ENCODE data around the gene RBM15.

RBM15 gene

GRCh38 chr1:110321846-110322245 is 17.3 kb upstream of the RBM15 start:
- DNase-seq: no peak

DNA sequence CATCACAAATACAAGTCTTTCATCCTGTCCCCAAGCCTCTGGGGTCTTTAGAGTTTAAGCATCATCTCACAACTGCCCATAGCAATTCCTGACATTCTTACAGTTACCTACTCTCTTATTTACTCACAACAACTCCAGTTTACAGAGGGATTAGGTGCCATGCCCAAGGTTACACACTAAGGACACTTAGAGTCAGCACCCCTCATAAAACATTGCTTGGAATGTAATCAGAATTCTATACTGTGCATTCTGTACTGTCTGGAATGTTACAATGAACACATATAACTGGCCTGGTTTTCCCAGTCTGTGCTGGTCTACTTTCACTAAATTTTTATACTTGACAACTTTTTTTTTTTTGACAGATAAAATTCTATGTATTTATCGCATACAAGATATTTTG is 14.5 kb upstream of the RBM15 start:
- DNase-seq: no peak

GRCh38 chr1:110326826-110327225 is 12.4 kb upstream of the RBM15 start:
- no peak for DNase-seq

DNA sequence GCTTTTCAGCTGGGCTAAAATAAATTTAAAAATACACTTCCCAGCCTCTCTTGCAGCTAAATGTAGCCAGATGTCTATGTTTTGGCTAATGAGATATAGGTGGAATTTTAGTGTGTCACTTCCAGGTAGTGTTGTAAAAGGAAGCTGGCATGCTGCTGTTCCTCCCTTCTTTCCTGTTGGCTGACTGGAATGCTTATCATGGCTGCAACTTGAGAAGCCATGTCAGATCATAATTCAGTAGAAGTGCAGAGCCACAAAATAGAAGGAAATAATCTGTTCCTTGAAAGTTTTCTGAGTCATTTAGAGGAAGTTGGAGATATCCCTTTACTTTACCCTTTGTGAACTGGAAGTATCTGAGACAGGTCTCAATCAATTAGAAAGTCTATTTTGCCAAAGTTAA is 10.9 kb upstream of the RBM15 start:
- DNase-seq: no peak

- DNase-seq: no peak
Observed at GRCh38 chr1:110328700-110329099, 10.5 kb upstream of the RBM15 start.

DNA sequence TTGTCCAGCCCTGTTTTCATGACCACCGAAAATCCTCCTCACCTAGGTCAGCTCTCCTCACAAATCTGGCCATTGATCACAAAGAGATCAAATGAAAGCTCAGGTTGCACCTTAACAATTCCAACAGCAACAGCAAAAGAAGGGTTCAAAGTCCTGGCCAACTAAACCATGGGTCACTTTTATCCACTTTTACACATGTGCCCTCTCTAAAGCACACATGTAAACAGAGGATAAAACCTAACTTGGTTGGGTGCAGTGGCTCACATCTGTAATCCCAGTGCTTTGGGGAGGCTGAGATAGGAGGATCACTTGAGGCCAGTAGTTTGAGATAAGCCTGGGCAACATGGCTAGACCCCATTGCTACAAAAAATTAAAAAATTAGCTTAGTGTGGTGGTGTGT is 3.9 kb upstream of the RBM15 start:
- no peak for DNase-seq

DNA sequence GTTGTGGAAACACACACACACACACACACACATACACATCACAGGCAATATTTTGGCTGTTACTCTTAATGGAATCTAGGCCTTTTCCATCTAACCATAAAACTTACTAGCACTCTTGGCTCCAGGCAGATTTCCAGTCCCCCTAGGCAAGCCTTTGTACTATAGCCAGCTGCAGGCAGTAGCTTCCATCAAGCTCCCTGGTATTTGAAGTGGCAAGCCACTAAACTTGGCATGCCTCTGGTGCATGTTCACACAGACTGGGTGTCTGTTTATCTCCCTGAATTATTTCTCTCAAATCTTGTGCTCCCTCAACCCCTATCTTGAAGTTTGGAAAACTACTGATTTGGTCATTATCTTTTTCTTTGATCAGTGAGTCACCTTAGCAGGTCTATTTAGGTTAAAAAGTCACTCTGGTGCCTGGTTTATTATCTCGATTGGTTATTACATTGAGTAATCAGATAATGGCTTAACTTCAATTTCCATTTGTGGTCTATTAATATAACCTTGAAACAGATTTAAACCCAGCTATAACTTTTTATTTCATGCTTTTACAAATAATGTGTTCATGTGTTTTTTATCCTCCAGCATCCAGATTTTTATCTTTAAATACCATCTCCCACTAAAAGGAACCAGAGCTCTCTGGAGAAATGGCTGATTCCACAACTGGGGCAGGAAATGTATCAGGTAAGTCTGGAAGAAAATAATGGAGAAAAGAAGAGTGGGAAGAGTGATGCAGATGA is 2.7 kb upstream of the RBM15 start:
- DNase-seq: no peak

DNA sequence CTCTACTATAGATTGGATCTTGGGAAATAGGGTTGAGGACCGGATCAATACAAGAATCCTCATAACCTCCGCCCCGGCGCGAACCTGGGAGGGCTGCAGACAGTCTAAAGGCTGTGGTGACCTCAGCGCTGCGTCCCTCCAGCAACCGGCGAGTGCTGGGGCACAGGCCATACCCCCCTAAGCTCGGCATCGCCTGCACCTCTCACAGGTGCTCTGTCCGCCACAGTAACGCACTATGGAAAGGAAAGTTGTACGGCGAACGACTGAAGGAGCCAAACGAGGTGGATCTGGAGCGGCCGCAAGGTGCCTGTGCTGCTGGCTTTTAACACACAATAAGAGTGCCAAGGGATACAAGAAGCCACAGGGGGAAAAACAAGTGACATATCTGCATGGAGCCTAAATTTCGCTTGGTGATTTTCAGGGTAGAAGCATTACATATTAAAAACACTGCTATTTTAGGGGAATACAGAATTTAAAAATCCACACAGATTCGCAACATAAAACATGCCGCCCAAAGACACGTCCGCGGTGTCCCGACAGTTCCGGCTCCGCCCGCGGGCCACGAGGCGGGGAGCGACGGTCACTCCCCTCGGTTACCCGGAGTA is 1.4 kb upstream of the RBM15 start:
- DNase-seq: no peak

DNA sequence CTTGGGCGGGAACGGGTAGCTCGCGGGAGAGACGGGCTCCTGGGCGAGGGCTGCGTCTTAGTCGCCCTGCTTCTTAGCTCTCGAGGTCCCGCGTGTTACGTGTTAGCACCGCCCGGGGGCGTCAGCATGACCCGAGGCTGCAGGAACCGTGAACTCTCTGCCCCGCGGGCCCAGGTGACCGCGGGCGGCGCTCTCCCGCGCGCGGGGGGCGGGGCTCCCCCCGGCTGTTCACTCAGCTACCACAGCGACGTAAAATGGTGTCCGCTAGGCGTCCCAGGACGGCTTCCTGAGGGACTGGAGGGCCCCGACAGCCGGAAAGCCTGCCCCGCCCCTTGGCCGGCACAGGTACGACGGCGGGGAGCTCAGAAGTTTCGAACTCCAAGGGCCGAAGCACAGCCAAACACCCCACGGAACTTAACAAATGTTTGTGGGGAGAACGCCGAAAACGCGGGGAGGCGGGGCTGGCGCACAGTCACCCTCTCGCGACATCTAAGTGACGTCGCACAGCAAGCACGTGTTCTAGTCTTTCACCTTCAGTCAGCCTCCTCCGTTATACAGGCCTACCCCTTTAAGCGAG is 780 bp upstream of the RBM15 start:
- peak; percentile 91 for DNase-seq

DNA sequence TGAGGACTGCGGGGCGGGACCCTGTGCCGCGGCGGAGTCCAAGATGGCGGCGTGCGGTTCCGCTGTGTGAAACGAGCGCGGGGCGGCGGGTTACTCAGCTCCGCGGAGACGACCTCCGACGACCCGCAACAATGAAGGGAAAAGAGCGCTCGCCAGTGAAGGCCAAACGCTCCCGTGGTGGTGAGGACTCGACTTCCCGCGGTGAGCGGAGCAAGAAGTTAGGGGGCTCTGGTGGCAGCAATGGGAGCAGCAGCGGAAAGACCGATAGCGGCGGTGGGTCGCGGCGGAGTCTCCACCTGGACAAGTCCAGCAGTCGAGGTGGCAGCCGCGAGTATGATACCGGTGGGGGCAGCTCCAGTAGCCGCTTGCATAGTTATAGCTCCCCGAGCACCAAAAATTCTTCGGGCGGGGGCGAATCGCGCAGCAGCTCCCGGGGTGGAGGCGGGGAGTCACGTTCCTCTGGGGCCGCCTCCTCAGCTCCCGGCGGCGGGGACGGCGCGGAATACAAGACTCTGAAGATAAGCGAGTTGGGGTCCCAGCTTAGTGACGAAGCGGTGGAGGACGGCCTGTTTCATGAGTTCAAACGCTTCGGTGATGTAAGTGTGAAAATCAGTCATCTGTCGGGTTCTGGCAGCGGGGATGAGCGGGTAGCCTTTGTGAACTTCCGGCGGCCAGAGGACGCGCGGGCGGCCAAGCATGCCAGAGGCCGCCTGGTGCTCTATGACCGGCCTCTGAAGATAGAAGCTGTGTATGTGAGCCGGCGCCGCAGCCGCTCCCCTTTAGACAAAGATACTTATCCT is 430 bp downstream of the RBM15 start:
- DNase-seq: no peak

DNA sequence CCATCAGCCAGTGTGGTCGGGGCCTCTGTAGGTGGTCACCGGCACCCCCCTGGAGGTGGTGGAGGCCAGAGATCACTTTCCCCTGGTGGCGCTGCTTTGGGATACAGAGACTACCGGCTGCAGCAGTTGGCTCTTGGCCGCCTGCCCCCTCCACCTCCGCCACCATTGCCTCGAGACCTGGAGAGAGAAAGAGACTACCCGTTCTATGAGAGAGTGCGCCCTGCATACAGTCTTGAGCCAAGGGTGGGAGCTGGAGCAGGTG is 961 bp downstream of the RBM15 start:
- DNase-seq: no peak

DNA sequence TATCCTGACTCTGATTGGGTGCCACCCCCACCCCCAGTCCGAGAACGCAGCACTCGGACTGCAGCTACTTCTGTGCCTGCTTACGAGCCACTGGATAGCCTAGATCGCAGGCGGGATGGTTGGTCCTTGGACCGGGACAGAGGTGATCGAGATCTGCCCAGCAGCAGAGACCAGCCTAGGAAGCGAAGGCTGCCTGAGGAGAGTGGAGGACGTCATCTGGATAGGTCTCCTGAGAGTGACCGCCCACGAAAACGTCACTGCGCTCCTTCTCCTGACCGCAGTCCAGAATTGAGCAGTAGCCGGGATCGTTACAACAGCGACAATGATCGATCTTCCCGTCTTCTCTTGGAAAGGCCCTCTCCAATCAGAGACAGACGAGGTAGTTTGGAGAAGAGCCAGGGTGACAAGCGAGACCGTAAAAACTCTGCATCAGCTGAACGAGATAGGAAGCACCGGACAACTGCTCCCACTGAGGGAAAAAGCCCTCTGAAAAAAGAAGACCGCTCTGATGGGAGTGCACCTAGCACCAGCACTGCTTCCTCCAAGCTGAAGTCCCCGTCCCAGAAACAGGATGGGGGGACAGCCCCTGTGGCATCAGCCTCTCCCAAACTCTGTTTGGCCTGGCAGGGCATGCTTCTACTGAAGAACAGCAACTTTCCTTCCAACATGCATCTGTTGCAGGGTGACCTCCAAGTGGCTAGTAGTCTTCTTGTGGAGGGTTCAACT is 2.1 kb downstream of the RBM15 start:
- no peak for DNase-seq

DNA sequence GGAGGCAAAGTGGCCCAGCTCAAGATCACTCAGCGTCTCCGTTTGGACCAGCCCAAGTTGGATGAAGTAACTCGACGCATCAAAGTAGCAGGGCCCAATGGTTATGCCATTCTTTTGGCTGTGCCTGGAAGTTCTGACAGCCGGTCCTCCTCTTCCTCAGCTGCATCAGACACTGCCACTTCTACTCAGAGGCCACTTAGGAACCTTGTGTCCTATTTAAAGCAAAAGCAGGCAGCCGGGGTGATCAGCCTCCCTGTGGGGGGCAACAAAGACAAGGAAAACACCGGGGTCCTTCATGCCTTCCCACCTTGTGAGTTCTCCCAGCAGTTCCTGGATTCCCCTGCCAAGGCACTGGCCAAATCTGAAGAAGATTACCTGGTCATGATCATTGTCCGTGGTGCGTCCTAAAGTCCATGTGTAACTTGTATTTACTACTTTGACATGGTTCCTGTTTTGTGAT is 2.7 kb downstream of the RBM15 start:
- no peak for DNase-seq

DNA sequence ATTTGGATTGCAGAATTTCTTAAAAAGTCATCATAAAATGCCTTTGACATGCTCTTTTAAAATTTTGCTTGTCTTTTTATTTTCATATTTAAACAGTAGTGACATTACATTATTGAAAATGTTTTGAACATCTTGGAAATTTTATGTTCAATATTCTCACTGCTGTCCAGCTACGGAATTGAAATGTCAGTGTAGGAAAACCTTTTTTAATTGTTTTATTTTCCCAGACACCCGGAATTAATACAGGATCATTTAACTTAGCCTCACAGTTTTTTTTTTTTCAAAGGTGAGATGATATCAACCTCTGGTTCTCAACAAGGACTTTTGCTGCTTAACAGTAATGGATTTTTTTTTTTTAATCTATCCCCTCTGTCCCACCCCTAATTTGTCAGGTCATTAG is 4.1 kb downstream of the RBM15 start:
- no peak for DNase-seq

- no peak for DNase-seq
Observed at GRCh38 chr1:110344152-110344551, 5.0 kb downstream of the RBM15 start.

GRCh38 chr1:110345480-110345879 is 6.3 kb downstream of the RBM15 start:
- DNase-seq: no peak

DNA sequence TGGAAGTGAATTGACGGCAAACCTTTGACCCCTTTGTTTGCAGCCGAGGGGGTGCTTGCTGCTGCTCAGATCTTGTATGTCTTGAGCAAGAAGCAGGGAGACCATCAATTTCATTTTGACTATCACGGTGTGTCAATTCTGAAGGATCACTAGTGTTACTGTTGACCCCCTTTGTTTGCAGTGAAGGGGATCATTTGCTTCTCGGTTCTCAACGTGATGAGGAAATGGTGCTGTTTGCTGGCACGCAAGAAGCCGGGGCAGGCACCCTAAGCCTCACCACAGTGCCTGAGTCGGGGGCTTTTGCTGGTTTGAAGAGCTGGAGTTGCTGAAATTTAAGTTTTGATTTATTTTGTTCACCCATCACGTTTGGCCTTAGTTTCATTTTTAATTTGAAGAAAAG is 7.5 kb downstream of the RBM15 start:
- no peak for DNase-seq

DNA sequence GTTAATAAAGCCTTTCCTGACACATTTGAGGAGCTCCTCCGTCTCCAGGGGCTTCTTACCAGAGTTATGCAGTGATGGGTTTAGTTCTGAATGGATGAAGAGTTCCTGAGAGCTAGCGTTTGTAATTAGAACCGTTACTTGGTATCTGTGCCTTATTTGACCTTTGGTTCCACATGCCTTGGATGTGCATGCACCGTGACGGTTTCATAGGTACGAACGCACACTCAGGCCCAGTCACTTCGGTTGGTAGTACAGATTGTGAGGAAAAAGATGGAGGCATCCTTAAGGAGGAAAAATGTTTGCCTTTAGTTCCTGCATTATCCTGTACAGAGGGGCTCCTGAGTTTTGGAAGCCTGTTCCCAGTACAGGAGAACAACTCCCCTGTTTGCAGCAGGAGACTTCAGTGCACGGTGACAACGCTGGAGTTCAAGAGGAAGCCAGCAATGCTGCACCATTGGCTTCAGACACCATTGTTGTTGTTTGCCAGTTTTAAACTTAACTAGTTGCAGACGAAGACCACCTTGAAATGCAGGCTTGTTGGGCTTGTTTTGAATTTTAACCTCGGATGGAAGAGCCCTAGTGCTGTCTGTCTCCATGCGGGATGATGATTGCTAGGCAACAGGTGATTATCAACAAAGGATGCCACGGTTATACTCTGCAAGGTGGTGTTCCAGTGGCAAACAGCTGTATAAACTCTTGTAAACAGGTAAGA is 8.2 kb downstream of the RBM15 start:
- no peak for DNase-seq

DNA sequence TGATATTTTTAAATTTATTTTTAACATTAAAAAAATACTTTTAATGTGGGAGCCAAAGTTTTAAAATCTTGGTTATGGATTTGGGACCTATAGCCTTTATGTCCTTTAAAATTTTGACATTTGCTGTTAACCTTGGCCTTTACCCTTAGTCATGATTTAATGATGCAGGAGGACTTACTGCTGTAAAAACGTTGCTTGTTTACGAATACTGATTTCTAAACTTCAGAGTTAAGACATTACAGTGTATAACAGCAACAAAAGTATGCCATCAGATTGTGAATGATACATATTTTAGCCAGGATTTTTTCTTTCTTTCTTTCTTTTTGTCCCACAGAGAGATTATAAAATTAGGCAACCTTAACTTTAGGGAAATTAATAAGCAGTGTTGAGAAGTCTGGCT is 8.9 kb downstream of the RBM15 start:
- no peak for DNase-seq

- no peak for DNase-seq
Observed at GRCh38 chr1:110348771-110349170, 9.6 kb downstream of the RBM15 start.

DNA sequence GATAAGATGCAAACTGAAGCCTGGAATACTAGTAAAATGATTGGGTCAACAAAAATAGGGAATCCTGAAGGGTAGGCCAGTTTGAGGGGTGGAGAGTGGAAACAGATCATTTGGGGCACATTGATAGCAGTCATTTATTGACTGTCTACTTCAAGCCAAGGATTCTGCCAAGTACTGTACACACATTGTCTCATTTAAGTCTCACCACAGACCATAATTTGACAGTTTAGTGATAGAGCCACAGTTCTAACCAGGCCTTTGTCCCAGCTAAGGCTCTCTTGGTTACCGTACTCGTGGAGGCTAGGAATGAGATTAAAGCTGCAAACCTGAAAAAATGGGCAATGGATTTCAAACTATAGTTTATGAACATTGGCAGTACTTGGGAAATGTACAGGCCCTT is 11.2 kb downstream of the RBM15 start:
- no peak for DNase-seq

DNA sequence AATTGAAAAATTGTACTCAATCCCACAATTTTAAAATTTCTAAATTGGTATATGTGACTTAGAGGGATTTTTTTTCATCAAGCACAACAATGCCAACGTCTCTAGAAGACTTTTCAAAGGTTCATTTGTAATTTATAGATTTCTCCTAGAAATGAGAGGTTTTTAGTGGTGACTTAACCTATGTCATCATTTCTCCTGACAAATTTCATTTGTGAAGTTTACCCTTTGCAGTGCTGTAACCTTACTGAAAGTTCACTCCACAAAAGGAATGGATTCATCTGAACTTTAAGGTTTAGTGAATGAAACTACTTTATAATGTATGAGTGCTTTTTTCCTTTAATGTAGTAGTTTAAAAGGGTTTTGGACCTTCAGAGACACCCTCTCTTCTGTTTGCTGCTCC is 16.1 kb downstream of the RBM15 start:
- no peak for DNase-seq

DNA sequence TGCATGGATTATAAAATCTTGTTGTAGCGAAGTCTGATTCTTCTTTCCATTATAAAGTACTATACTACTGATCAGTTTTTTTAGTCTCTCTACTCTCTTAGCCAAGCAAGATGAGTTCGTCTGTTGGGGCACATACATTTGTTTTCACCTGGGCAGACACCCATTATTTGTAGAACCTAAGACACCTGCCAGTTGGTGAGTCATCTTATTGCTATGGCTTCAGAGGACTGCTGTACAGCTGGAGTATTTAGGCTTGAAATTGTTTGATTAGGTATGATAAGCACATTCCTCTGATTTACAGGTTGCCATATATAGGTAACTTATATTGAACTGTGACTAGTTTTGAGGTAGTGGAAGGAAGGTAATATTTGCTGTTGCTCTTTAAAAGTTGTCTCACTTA is 17.2 kb downstream of the RBM15 start:
- DNase-seq: peak; percentile 16
